Naive thymus-derived CD4-positive, alpha-beta T cell (primary cell): Measurements from ENCODE around the gene ARHGAP24. TPM values are rescaled to one million over a fixed set of nuclear protein-coding genes. Genes with fewer than 3 reads are reported as not detected.

Experiments
- ATAC-seq: fragments of 150-1000 bp; cut with Tn5 transposase; 2 replicates; pipeline ENCODE4 v1.10.0; 2021; ENCODE audit warnings: mild to moderate bottlenecking, moderate library complexity
- CTCF ChIA-PET: fragments of 350-600 bp; sonication (Branson Sonifier 250); formaldehyde crosslinking; loops from one replicate; lab custom pipeline; 2021; ENCODE audit warnings: antibody characterized with exemption; lab: Charles Lee
- POLR2A ChIA-PET: fragments of 350-600 bp; sonication (Branson Sonifier 250); formaldehyde crosslinking; loops from one replicate; lab custom pipeline; 2021; ENCODE audit warnings: antibody characterized with exemption, inconsistent platforms; lab: Charles Lee
- DNase-seq, 9 donors: peaks; one replicate each; pipeline versions ENCODE4 v3.0.0 to v3.0.0-alpha.2; 2020 to 2022; ENCODE audit warnings: mixed read lengths in 1 of 9
- H3K27ac ChIP-seq: one replicate; pipeline ENCODE4 v1.7.0; 2013; ENCODE audit warnings: mild to moderate bottlenecking, low read depth, low read length, moderate library complexity
- H3K27me3 ChIP-seq, 2 donors: one replicate each; pipeline ENCODE4 v1.7.0; 2013; ENCODE audit warnings: low read length in 2 of 2, mild to moderate bottlenecking in 2 of 2, moderate library complexity in 2 of 2; ENCODE audit not compliant: control insufficient read depth in 2 of 2, insufficient read depth in 2 of 2
- H3K36me3 ChIP-seq, 3 experiments: 1 replicate in 2 of 3; 2 replicates in 1 of 3; pipeline ENCODE4 v1.7.0; 2013; ENCODE audit warnings: low read length in 3 of 3, mild to moderate bottlenecking in 3 of 3, moderate library complexity in 1 of 3; ENCODE audit not compliant: insufficient read depth in 3 of 3, control insufficient read depth in 2 of 3
- H3K4me1 ChIP-seq, 2 donors: one replicate each; pipeline ENCODE4 v1.7.0; 2013; ENCODE audit warnings: low read length in 2 of 2, mild to moderate bottlenecking in 2 of 2, moderate library complexity in 1 of 2; ENCODE audit not compliant: control insufficient read depth in 2 of 2, insufficient read depth in 2 of 2
- H3K4me3 ChIP-seq: 2 replicates; pipeline ENCODE4 v1.7.0; 2013; ENCODE audit warnings: mild to moderate bottlenecking, low read length
- H3K9me3 ChIP-seq, 3 experiments: 1 replicate in 2 of 3; 2 replicates in 1 of 3; pipeline ENCODE4 v1.7.0; 2013; ENCODE audit warnings: low read length in 3 of 3; ENCODE audit not compliant: control insufficient read depth in 2 of 3
- H3K27ac Mint-ChIP-seq, 9 donors: one replicate each; pipeline ENCODE4 v1.8.0; 2020 to 2022; ENCODE audit warnings: mixed read lengths in 9 of 9, mild to moderate bottlenecking in 8 of 9, moderate library complexity in 5 of 9, inconsistent platforms in 2 of 9
- H3K27me3 Mint-ChIP-seq, 5 donors: one replicate each; pipeline ENCODE4 v1.8.0; 2021 to 2022; ENCODE audit warnings: mixed read lengths in 5 of 5, mild to moderate bottlenecking in 1 of 5
- H3K36me3 Mint-ChIP-seq, 5 donors: one replicate each; pipeline ENCODE4 v1.8.0; 2020 to 2022; ENCODE audit warnings: mixed read lengths in 5 of 5, mild to moderate bottlenecking in 3 of 5, inconsistent platforms in 1 of 5
- H3K4me1 Mint-ChIP-seq, 7 donors: one replicate each; pipeline ENCODE4 v1.8.0; 2020 to 2022; ENCODE audit warnings: mixed read lengths in 7 of 7, mild to moderate bottlenecking in 3 of 7, inconsistent platforms in 1 of 7
- H3K4me3 Mint-ChIP-seq, 10 donors: one replicate each; pipeline ENCODE4 v1.8.0; 2020 to 2022; ENCODE audit warnings: mild to moderate bottlenecking in 10 of 10, mixed read lengths in 10 of 10, moderate library complexity in 6 of 10, inconsistent platforms in 2 of 10
- H3K9me3 Mint-ChIP-seq, 11 donors: one replicate each; pipeline ENCODE4 v1.8.0; 2020 to 2022; ENCODE audit warnings: mixed read lengths in 11 of 11, mild to moderate bottlenecking in 4 of 11, inconsistent platforms in 1 of 11, moderate library complexity in 1 of 11
- intact Hi-C, 2 donors: fragments of 100-400 bp; cut with micrococcal nuclease; formaldehyde crosslinking; loops; one replicate each; pipeline ENCODE4 v1.15.1; 2023
- polyA plus RNA-seq, 2 donors: library from polyadenylated mRNA; unstranded; fragments of 300-500 nt; fragmentation: Illumina TruSeq; gene quantifications; one replicate each; pipeline ENCODE4 v1.2.3, GENCODE V29; 2021
- total RNA-seq, 6 experiments: library from RNA in 5 of 6; stranded (reverse) in 5 of 6; gene quantifications; 1 replicate in 5 of 6; 2 replicates in 1 of 6; pipeline ENCODE4 v1.2.3 and lab custom pipeline; 2021 to 2026

The ARHGAP24 gene
- total and polyA plus RNA-seq, 7 experiments from 2014 or later: 0.41 to 12.7 (median 1.3) TPM; not detected in 3

DNA sequence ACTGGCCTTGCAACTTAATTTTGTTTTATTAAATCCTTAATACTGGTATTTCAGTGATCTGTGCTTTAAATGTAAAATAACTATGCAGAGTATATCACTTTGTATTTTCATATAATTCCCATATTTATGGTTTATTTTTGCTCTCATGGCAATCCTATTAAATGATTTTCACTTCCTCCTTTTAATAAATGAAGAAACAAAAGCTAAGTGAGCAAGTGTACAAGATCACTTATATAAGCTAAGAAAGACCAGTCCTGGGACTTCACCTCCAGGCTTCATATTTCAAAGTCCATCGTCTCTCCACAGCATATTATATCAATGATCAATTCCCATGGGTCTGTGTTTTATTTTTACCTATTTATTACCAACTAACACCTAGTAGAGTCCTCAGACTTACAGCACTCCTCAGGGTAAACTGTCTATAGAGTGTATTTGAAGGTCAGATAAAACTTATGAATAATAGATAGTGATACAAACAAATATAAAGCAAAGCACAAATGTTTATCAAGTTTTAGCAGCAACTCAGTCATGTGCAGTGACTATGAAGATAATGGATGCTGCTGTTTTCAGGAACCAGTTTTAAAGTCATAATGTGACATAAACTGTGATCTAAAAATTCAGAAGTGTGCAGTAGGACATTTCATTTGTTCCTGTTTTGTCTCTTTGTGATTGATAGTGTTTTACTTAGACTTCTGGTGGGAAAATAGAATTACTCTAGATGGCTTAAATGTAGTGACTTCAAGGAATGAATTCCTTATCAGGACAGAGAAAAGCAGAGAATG, 56.8 kb downstream of the ARHGAP24 start:
- intact Hi-C loops: no loop called here

DNA sequence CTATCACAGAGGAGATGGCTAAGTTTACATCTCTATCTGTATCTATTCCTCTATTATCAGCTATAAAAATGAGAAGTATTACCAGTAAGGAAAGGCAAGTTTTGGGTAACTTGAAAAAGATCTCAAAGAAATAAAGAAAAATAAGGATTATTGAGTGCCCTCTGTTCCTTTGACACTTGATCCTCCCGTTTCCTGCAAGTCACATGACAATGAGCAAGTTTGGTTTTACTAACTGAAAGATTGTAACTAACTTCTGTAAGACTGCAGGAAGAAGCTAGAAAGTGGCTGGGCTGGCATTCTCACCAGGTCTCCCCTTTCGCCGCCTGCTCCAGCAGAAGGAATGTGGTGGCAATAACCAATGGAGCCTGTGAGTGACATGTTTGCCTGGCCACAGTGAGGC, 59.2 kb downstream of the ARHGAP24 start:
- no peak overlapping the region for H3K4me3 Mint-ChIP-seq
- intact Hi-C loops: no loop called here
- H3K27ac Mint-ChIP-seq: no peak overlapping the region
- DNase-seq: no peak
- peaks cover 0 to 10% (median 0%) of the 10 kb centered on the region in 11 donors for H3K9me3 Mint-ChIP-seq
- Histone ChIP-seq H3K27me3 (no peaks in the 10 kb centered on the region), H3K9me3 (no peaks in the 10 kb centered on the region), H3K27ac (no peak overlapping the region), H3K4me1 (no peaks in the 10 kb centered on the region), H3K4me3 (no peak overlapping the region), H3K36me3 (no peaks in the 10 kb centered on the region)
- no peaks in the 10 kb centered on the region for H3K36me3 Mint-ChIP-seq
- no peaks in the 10 kb centered on the region for H3K27me3 Mint-ChIP-seq
- ATAC-seq: no peak
- H3K4me1 Mint-ChIP-seq: no peaks in the 10 kb centered on the region
- POLR2A ChIA-PET: no interaction called here
- CTCF ChIA-PET: no interaction called here

More for the DNA sequence above, 56.8 kb downstream of the ARHGAP24 start:
- ATAC-seq (no peak), DNase-seq (no peak)
- CTCF ChIA-PET: no interaction called here
- POLR2A ChIA-PET: no interaction called here
- Histone ChIP-seq H3K36me3 (no peaks in the 10 kb centered on the region), H3K9me3 (no peaks in the 10 kb centered on the region), H3K27ac (no peak overlapping the region), H3K4me1 (no peaks in the 10 kb centered on the region), H3K27me3 (no peaks in the 10 kb centered on the region), H3K4me3 (no peak overlapping the region)
- Mint-ChIP-seq H3K4me1 (no peaks in the 10 kb centered on the region), H3K27ac (no peak overlapping the region), H3K9me3 (peaks cover 0 to 10% (median 0%) of the 10 kb centered on the region in 11 donors), H3K4me3 (no peak overlapping the region), H3K27me3 (no peaks in the 10 kb centered on the region), H3K36me3 (no peaks in the 10 kb centered on the region)

DNA sequence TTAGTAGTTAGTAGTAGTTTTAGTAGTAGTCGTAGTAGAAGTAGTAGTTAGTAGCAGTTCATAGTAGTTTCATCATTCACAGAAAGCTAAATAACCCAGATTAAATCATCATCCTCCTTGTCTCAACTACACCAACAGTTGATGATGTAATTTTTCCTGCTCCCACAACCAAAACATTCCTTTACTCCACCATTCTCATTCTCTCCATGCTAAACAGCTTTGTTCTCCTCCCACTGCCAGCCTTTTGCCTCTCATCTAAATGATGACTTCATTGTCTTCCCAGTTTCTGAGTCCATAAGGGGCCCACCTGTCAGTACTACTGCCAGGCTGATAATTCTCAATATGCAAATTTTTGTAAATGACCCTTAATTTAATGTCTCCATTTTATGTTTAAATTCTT, 68.9 kb downstream of the ARHGAP24 start:
- Mint-ChIP-seq H3K36me3 (no peaks in the 10 kb centered on the region), H3K27ac (no peak overlapping the region), H3K27me3 (no peaks in the 10 kb centered on the region), H3K9me3 (peaks cover 0 to 2% (median 0%) of the 10 kb centered on the region in 11 donors), H3K4me3 (no peak overlapping the region), H3K4me1 (no peaks in the 10 kb centered on the region)
- ATAC-seq (no peak), DNase-seq (no peak)
- Histone ChIP-seq H3K27ac (no peak overlapping the region), H3K36me3 (no peaks in the 10 kb centered on the region), H3K4me1 (no peaks in the 10 kb centered on the region), H3K9me3 (no peaks in the 10 kb centered on the region), H3K4me3 (no peak overlapping the region), H3K27me3 (no peaks in the 10 kb centered on the region)
- CTCF ChIA-PET: no interaction called here
- intact Hi-C loops: no loop called here
- POLR2A ChIA-PET: no interaction called here

DNA sequence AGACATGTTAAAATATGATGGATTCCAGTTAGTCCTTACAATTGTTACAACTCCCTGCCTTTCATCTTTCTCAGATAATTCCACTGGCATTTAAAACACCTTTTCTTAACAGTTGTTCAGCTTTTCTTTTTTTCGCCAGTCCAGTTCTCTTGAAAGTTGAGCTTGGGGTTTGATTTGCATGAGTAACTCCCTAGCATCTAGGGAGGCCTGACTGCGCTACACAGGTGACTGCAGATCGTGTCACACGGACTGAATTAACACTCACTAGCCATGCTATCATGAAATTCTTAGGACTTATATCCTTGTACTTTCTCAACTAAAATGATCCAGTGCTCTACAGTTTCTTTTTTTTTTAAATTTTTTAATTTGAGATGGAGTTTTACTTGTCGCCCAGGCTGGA, 69.8 kb downstream of the ARHGAP24 start:
- H3K27ac Mint-ChIP-seq: no peak overlapping the region
- H3K27ac ChIP-seq: no peak overlapping the region
- H3K36me3 ChIP-seq: no peaks in the 10 kb centered on the region
- peaks cover 0 to 4% (median 0%) of the 10 kb centered on the region in 11 donors for H3K9me3 Mint-ChIP-seq
- ChIA-PET POLR2A (no interaction called here), CTCF (no interaction called here)
- intact Hi-C loops: no loop called here
- H3K9me3 ChIP-seq: no peaks in the 10 kb centered on the region
- DNase-seq (no peak), ATAC-seq (no peak)
- H3K4me3 Mint-ChIP-seq: no peak overlapping the region
- H3K4me1 ChIP-seq: no peaks in the 10 kb centered on the region
- no peak overlapping the region for H3K4me3 ChIP-seq
- H3K36me3 Mint-ChIP-seq: no peaks in the 10 kb centered on the region
- no peaks in the 10 kb centered on the region for H3K27me3 ChIP-seq
- H3K27me3 Mint-ChIP-seq: no peaks in the 10 kb centered on the region
- H3K4me1 Mint-ChIP-seq: no peaks in the 10 kb centered on the region

DNA sequence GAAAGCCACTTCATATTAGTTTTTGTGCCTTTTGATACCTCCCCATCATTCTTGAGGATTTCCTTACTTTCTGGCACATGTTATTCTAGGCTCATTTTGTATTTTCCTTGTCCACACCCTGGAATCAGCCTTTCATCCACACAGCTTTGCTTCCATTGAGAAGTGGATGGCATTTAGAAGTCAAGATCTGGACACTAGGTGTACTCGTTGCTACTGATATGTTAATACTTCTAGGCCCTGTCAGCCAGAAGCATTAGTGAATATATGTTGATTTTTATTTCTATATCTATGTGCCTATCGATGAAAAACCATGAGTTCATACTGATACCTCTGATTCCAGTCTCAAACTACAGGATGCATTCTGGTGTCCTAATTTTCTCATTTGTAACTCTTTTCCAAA, 73.2 kb downstream of the ARHGAP24 start:
- POLR2A ChIA-PET: no interaction called here
- intact Hi-C loops: no loop called here
- no peak for ATAC-seq
- Mint-ChIP-seq H3K4me1 (no peaks in the 10 kb centered on the region), H3K36me3 (no peaks in the 10 kb centered on the region), H3K9me3 (peaks cover 0 to 13% (median 5%) of the 10 kb centered on the region in 11 donors), H3K27ac (no peak overlapping the region), H3K27me3 (no peaks in the 10 kb centered on the region), H3K4me3 (no peak overlapping the region)
- Histone ChIP-seq H3K27me3 (no peaks in the 10 kb centered on the region), H3K36me3 (no peaks in the 10 kb centered on the region), H3K27ac (no peak overlapping the region), H3K4me3 (no peak overlapping the region), H3K4me1 (no peaks in the 10 kb centered on the region), H3K9me3 (no peaks in the 10 kb centered on the region)
- DNase-seq: no peak
- CTCF ChIA-PET: no interaction called here

DNA sequence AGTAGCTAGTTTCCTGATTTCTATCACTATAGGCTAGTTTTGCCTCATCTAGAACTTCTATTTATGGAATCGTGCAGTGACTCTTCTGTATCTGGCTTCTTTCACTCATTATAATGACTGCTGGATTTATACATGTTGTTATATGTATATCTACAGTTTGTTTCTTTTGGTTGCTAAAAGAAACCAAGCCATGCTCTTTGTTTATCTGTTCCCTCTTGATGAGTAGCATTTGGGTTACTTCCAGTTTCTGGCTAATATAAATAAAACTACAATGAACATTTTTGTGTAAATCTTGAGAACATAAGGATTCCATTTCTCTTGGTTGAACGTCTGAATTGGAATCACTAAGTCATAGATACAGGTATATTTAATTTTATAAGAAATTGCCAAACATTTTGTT, 73.9 kb downstream of the ARHGAP24 start:
- no peak overlapping the region for H3K27ac ChIP-seq
- intact Hi-C loops: no loop called here

DNA sequence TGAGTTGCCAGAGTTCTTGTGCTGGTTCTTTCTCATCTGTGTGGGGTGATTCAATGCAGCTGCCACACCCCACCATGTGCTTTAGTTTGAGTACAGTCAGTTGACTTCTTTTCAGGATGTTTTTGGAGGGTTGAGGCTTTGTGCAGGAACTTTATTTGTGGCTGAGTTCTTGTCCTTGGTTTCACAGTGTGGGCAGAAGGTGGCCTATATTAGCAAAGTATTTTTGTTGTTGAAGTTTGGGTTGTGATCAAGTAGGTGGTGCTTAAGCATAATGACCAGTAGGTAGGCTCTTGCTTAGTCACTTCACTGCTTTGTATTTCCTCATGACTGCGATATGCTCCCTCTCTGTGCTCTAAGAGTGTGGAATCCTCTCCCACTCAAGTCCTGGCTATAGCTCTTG, 80.3 kb downstream of the ARHGAP24 start:
- Histone ChIP-seq H3K4me3 (no peak overlapping the region), H3K27me3 (no peaks in the 10 kb centered on the region), H3K36me3 (no peaks in the 10 kb centered on the region), H3K4me1 (no peaks in the 10 kb centered on the region), H3K27ac (no peak overlapping the region), H3K9me3 (no peaks in the 10 kb centered on the region)
- no peak for ATAC-seq
- H3K27me3 Mint-ChIP-seq: no peaks in the 10 kb centered on the region
- intact Hi-C loops: no loop called here
- peaks cover 5 to 24% (median 13%) of the 10 kb centered on the region in 11 donors for H3K9me3 Mint-ChIP-seq
- no peak for DNase-seq
- no peak overlapping the region for H3K4me3 Mint-ChIP-seq
- ChIA-PET CTCF (no interaction called here), POLR2A (no interaction called here)
- H3K4me1 Mint-ChIP-seq: no peaks in the 10 kb centered on the region
- H3K36me3 Mint-ChIP-seq: no peaks in the 10 kb centered on the region
- H3K27ac Mint-ChIP-seq: no peak overlapping the region

More for the DNA sequence above, 73.9 kb downstream of the ARHGAP24 start:
- no peaks in the 10 kb centered on the region for H3K36me3 Mint-ChIP-seq
- no peaks in the 10 kb centered on the region for H3K4me1 Mint-ChIP-seq
- no peak overlapping the region for H3K4me3 ChIP-seq
- H3K27me3 ChIP-seq: no peaks in the 10 kb centered on the region
- H3K4me3 Mint-ChIP-seq: no peak overlapping the region
- no peaks in the 10 kb centered on the region for H3K4me1 ChIP-seq
- no peaks in the 10 kb centered on the region for H3K36me3 ChIP-seq
- H3K27ac Mint-ChIP-seq: no peak overlapping the region
- H3K9me3 Mint-ChIP-seq: peaks cover 0 to 13% (median 8%) of the 10 kb centered on the region in 11 donors
- CTCF ChIA-PET: no interaction called here
- POLR2A ChIA-PET: no interaction called here
- no peak for DNase-seq
- no peak for ATAC-seq
- no peaks in the 10 kb centered on the region for H3K27me3 Mint-ChIP-seq
- H3K9me3 ChIP-seq: no peaks in the 10 kb centered on the region
